H1 (cell line): ENCODE results near the gene TRIM39. TPM values are rescaled to one million over a fixed set of nuclear protein-coding genes. Genes with fewer than 3 reads are reported as not detected.
A peak's percentile ranks its signal among the peaks of the same experiment; 100 is the strongest.

Experiments
- CBX5 ChIP-seq: fragments of 300-800, 300-1000 bp; sonication (generic); IDR thresholded peaks from 2 replicates; pipeline ENCODE4 v1.7.1; 2016; ENCODE audit warnings: antibody characterized with exemption, low read length, low read depth
- CHD1 ChIP-seq: IDR thresholded peaks from 2 replicates; pipeline ENCODE4 v1.6.1; 2012; ENCODE audit warnings: low read depth, low read length, improper control_type of control experiment
- CHD2 ChIP-seq: IDR thresholded peaks from 2 replicates; pipeline ENCODE4 v1.6.1; 2012; ENCODE audit warnings: low read length, improper control_type of control experiment
- RBBP5 ChIP-seq: IDR thresholded peaks from 2 replicates; pipeline ENCODE4 v1.7.1; 2012; ENCODE audit warnings: low read depth, mild to moderate bottlenecking, inconsistent platforms, low read length, moderate library complexity, borderline replicate concordance
- SAP30 ChIP-seq: fragments of 300-600 bp; sonication (generic); IDR thresholded peaks from 2 replicates; pipeline ENCODE4 v1.7.1; 2012; ENCODE audit warnings: low read length, moderate library complexity, mild to moderate bottlenecking, inconsistent platforms; ENCODE audit not compliant: insufficient read depth, insufficient replicate concordance
- SIN3A ChIP-seq, 2 experiments: IDR thresholded peaks in 1 of 2; conservative IDR thresholded peaks in 1 of 2; 2 replicates each; pipeline ENCODE4 v1.6.1; 2011 to 2012; ENCODE audit warnings: low read length in 2 of 2, improper control_type of control experiment in 1 of 2, low read depth in 1 of 2, mild to moderate bottlenecking in 1 of 2
- SIX5 ChIP-seq: IDR thresholded peaks from 2 replicates; pipeline ENCODE4 v1.6.1; 2011; ENCODE audit warnings: mild to moderate bottlenecking, low read depth, low read length
- SRF ChIP-seq: IDR thresholded peaks from 2 replicates; pipeline ENCODE4 v1.6.1; 2011; ENCODE audit warnings: mild to moderate bottlenecking, low read depth, low read length, moderate library complexity
- TAF7 ChIP-seq: optimal IDR thresholded peaks from 2 replicates; pipeline ENCODE3; 2011; ENCODE audit warnings: low read depth, mild to moderate bottlenecking, inconsistent platforms, low read length, moderate library complexity, borderline replicate concordance
- ZNF274 ChIP-seq: IDR thresholded peaks from 2 replicates; pipeline ENCODE4 v1.7.0; 2012; ENCODE audit warnings: low read length, borderline replicate concordance; ENCODE audit errors: extremely low read depth
- polyA plus RNA-seq, 7 experiments: library from polyadenylated mRNA; depleted of rRNA in 3 of 7; stranded (reverse) in 5 of 7; unstranded in 2 of 7; fragments of >200 nt in 5 of 7; fragments of 200-250 nt in 2 of 7; gene quantifications; 1 replicate in 5 of 7; 2 replicates in 1 of 7; 4 replicates in 1 of 7; pipeline versions ENCODE4 v1.2.1 to v1.2.3, GENCODE V29; 2011 to 2013; ENCODE audit warnings: missing spikeins in 2 of 7, mixed read lengths in 2 of 7
- total RNA-seq: library from RNA; stranded (reverse); fragmentation: NEBNext Ultra II Directional; extraction: Animal tissue kit (Norgen Biotek cat#: 25700); gene quantifications from 2 replicates; pipeline ENCODE4 v1.2.1, GENCODE V29; 2021

Gene TRIM39
- total and polyA plus RNA-seq, 2 of the 8 experiments (the other 6 are each of a cell fraction or from before 2014, with no cell fraction given), result 7.3 to 26.1 TPM

- TF ChIP-seq RBBP5, result 0 out of 2 replicates have a peak, but pooled peaks have one; percentile 7
- no peak for TF ChIP-seq CBX5
- TF ChIP-seq SIN3A (conservative IDR thresholded peaks at IDR 0.05 in 1 of 2, IDR thresholded peaks at IDR 0.05 in 1 of 2; ENCODE audit: low read depth in 1 of 2, low read length in 2 of 2), result 0 out of 4 replicates have a peak, but pooled peaks of 1 of the 2 experiments have one; percentile 62
- TF ChIP-seq ZNF274, result no peak
- no peak for TF ChIP-seq SRF
- peak; percentile 3 for TF ChIP-seq TAF7
- TF ChIP-seq SIX5, result no peak
- no peak for TF ChIP-seq CHD2
- TF ChIP-seq SAP30, result peak; percentile 74
- no peak for TF ChIP-seq CHD1
These were observed 562 bp downstream of the TRIM39 start (continued) for GRCh38 chr6:30327232-30327746.
